CD14-positive monocyte (primary cell): ENCODE results near the gene KRTCAP3. TPM values are rescaled to one million over a fixed set of nuclear protein-coding genes. Genes with fewer than 3 reads are reported as not detected.
A peak's percentile ranks its signal among the peaks of the same experiment; 100 is the strongest.

Experiments used
- DNase-seq, 3 donors: peaks; one replicate each; pipeline ENCODE4 v3.0.0-alpha.2; 2011 to 2022
- H2AFZ ChIP-seq: 2 replicates; pipeline ENCODE4 v1.6.0; 2012; ENCODE audit warnings: mild to moderate bottlenecking, low read depth, low read length, inconsistent platforms; ENCODE audit not compliant: insufficient read depth, poor library complexity, severe bottlenecking
- H3K27ac ChIP-seq, 2 donors: 1 replicate in 1 of 2; 2 replicates in 1 of 2; pipeline ENCODE4 v1.5.1; 2012 to 2013; ENCODE audit warnings: low read length in 2 of 2, control low read depth in 1 of 2, inconsistent platforms in 1 of 2, low read depth in 1 of 2, mild to moderate bottlenecking in 1 of 2
- H3K27me3 ChIP-seq, 2 donors: one replicate each; pipeline versions ENCODE4 v1.6.0 to v1.6.1; 2011 to 2013; ENCODE audit warnings: low read length in 2 of 2; ENCODE audit not compliant: control insufficient read depth in 2 of 2, insufficient read depth in 2 of 2
- H3K36me3 ChIP-seq, 2 donors: replicated peaks in 1 of 2; 1 replicate in 1 of 2; 2 replicates in 1 of 2; pipeline versions ENCODE4 v1.5.1 to v1.6.1; 2012 to 2013; ENCODE audit warnings: low read length in 2 of 2, control low read depth in 1 of 2, inconsistent platforms in 1 of 2, mild to moderate bottlenecking in 1 of 2; ENCODE audit not compliant: insufficient read depth in 2 of 2, control insufficient read depth in 1 of 2
- H3K4me1 ChIP-seq, 2 donors: 1 replicate in 1 of 2; 2 replicates in 1 of 2; pipeline versions ENCODE4 v1.5.1 to v1.6.1; 2012 to 2013; ENCODE audit warnings: low read length in 2 of 2, control low read depth in 1 of 2, inconsistent platforms in 1 of 2, mild to moderate bottlenecking in 1 of 2, moderate library complexity in 1 of 2; ENCODE audit not compliant: insufficient read depth in 2 of 2, control insufficient read depth in 1 of 2
- H3K4me2 ChIP-seq: replicated peaks from 2 replicates; pipeline ENCODE3; 2012; ENCODE audit warnings: low read length, moderate library complexity, mild to moderate bottlenecking; ENCODE audit not compliant: poor library complexity, severe bottlenecking; ENCODE audit errors: extremely low read depth
- H3K4me3 ChIP-seq, 3 experiments: fragments of 200-600 bp in 1 of 3; sonication (generic) in 1 of 3; replicated peaks in 1 of 3; 1 replicate in 2 of 3; 2 replicates in 1 of 3; pipeline ENCODE4 v1.5.1; 2011 to 2013; ENCODE audit warnings: low read length in 3 of 3, mild to moderate bottlenecking in 3 of 3, control low read depth in 2 of 3, low read depth in 2 of 3, inconsistent platforms in 1 of 3, moderate library complexity in 1 of 3
- H3K79me2 ChIP-seq: 2 replicates; pipeline ENCODE4 v1.6.0; 2012; ENCODE audit warnings: mild to moderate bottlenecking, control low read depth, inconsistent platforms, low read length, moderate library complexity; ENCODE audit not compliant: insufficient read depth
- H3K9ac ChIP-seq: 2 replicates; pipeline ENCODE4 v1.6.0; 2017; ENCODE audit warnings: low read length, mild to moderate bottlenecking; ENCODE audit not compliant: insufficient read depth, poor library complexity, severe bottlenecking
- H3K9me3 ChIP-seq, 2 donors: replicated peaks in 1 of 2; 1 replicate in 1 of 2; 2 replicates in 1 of 2; pipeline versions ENCODE4 v1.5.1 to v1.6.1; 2012 to 2013; ENCODE audit warnings: low read length in 2 of 2, control low read depth in 1 of 2; ENCODE audit not compliant: control insufficient read depth in 1 of 2, insufficient read depth in 1 of 2
- H4K20me1 ChIP-seq: 2 replicates; pipeline ENCODE4 v1.6.0; 2012; ENCODE audit warnings: mild to moderate bottlenecking, low read length, control low read depth, moderate library complexity; ENCODE audit not compliant: insufficient read depth
- H3K27ac Mint-ChIP-seq, 7 donors: one replicate each; pipeline ENCODE4 v1.8.0; 2020; ENCODE audit warnings: mild to moderate bottlenecking in 7 of 7, mixed read lengths in 7 of 7, moderate library complexity in 6 of 7, inconsistent platforms in 2 of 7
- H3K27me3 Mint-ChIP-seq, 3 donors: one replicate each; pipeline ENCODE4 v1.8.0; 2021 to 2022; ENCODE audit warnings: low read depth in 3 of 3, mild to moderate bottlenecking in 3 of 3, mixed read lengths in 3 of 3, moderate library complexity in 3 of 3, inconsistent platforms in 1 of 3
- H3K36me3 Mint-ChIP-seq, 2 donors: one replicate each; pipeline ENCODE4 v1.8.0; 2020; ENCODE audit warnings: mixed read lengths in 2 of 2, inconsistent platforms in 1 of 2, mild to moderate bottlenecking in 1 of 2
- H3K4me1 Mint-ChIP-seq: one replicate; pipeline ENCODE4 v1.8.0; 2020; ENCODE audit warnings: mild to moderate bottlenecking, mixed read lengths
- H3K4me3 Mint-ChIP-seq, 2 donors: one replicate each; pipeline ENCODE4 v1.8.0; 2020; ENCODE audit warnings: mild to moderate bottlenecking in 2 of 2, mixed read lengths in 2 of 2, moderate library complexity in 1 of 2
- H3K9me3 Mint-ChIP-seq, 7 donors: one replicate each; pipeline ENCODE4 v1.8.0; 2020 to 2022; ENCODE audit warnings: mixed read lengths in 7 of 7, mild to moderate bottlenecking in 6 of 7, moderate library complexity in 6 of 7, inconsistent platforms in 2 of 7
- WGBS: methylation state at CpG from one replicate; pipeline ENCODE4 v1.1.5; 2013; ENCODE audit warnings: missing lambda C conversion rate; ENCODE audit not compliant: insufficient coverage; 5-methylcytosine and 5-hydroxymethylcytosine counted together
- intact Hi-C, 2 donors: fragments of 100-400 bp; cut with micrococcal nuclease; formaldehyde crosslinking; loops; one replicate each; pipeline versions ENCODE4 v1.15.0 to v1.15.1; 2023
- polyA plus RNA-seq, 3 donors: library from polyadenylated mRNA; depleted of rRNA in 1 of 3; unstranded in 2 of 3; stranded (reverse) in 1 of 3; fragments of 300-500 nt in 2 of 3; fragments of >200 nt in 1 of 3; fragmentation: Illumina TruSeq in 2 of 3; gene quantifications; 1 replicate in 2 of 3; 2 replicates in 1 of 3; pipeline ENCODE4 v1.2.3, GENCODE V29; 2012 to 2021
- TF ChIP-seq, protein P1 (sequence below): fragments of 200-600 bp; IDR thresholded peaks from one replicate; pipeline ENCODE4 v1.8.0; 2022; ENCODE audit warnings: antibody characterized with exemption, mild to moderate bottlenecking

The KRTCAP3 gene
- polyA plus RNA-seq, 3 donors, result 2.5 TPM; not detected in 2

DNA sequence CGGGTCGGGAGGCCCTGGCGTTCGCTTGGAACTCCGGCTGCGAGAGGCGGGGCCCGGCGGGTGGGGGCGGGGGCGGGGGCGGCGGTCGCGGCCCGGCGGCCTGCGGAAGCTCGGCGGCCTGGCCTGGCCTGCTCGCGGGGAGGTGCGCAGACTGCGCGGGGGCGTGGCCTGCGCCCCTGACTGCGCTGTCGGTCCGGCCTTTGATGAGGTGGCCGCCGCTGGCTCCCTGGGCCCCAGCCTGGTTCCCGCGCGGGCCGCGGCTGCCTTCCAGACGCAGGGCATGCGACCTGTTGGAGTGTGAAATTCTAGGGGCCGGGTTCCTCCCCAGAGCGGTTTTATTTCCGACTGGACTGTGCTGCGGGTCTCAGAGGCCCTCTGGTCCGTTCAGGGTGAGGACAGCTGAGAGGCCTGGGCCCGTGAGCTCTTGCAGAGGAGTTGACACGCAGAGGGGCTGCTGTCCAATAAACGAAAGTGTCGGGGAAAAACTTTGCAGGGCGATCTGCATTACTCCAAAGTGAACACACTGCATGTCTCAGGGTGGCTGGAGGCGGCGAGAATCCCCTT is 13.1 kb upstream of the KRTCAP3 start:
- Histone ChIP-seq H3K4me3 (peak overlapping the region; percentile 64 to 98 (median 73)), H2AFZ (peak overlapping the region; percentile 98), H3K4me1 (peaks cover 19 to 28% of the 10 kb centered on the region in 2 donors), H3K9ac (peak overlapping the region; percentile 94), H4K20me1 (peaks cover 51% of the 10 kb centered on the region), H3K4me2 (peak overlapping the region; percentile 96), H3K79me2 (peaks cover 51% of the 10 kb centered on the region), H3K27me3 (no peaks in the 10 kb centered on the region), H3K27ac (peak overlapping the region; percentile 81 to 89), H3K36me3 (peaks cover 12 to 18% of the 10 kb centered on the region in 2 donors), H3K9me3 (no peaks in the 10 kb centered on the region)
- Mint-ChIP-seq H3K27me3 (no peaks in the 10 kb centered on the region), H3K36me3 (peaks cover 16 to 24% of the 10 kb centered on the region in 2 donors), H3K9me3 (peaks cover 0 to 3% (median 0%) of the 10 kb centered on the region in 7 donors), H3K4me1 (peaks cover 29% of the 10 kb centered on the region), H3K4me3 (peak overlapping the region; percentile 96), H3K27ac (peak overlapping the region; percentile 90 to 95 (median 92))
- under 1% methylated on average over 43 of the region's 51 CpGs for WGBS
- peak; percentile 83 for DNase-seq
- TF ChIP-seq, protein P1, sequence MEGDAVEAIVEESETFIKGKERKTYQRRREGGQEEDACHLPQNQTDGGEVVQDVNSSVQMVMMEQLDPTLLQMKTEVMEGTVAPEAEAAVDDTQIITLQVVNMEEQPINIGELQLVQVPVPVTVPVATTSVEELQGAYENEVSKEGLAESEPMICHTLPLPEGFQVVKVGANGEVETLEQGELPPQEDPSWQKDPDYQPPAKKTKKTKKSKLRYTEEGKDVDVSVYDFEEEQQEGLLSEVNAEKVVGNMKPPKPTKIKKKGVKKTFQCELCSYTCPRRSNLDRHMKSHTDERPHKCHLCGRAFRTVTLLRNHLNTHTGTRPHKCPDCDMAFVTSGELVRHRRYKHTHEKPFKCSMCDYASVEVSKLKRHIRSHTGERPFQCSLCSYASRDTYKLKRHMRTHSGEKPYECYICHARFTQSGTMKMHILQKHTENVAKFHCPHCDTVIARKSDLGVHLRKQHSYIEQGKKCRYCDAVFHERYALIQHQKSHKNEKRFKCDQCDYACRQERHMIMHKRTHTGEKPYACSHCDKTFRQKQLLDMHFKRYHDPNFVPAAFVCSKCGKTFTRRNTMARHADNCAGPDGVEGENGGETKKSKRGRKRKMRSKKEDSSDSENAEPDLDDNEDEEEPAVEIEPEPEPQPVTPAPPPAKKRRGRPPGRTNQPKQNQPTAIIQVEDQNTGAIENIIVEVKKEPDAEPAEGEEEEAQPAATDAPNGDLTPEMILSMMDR, result no peak
- intact Hi-C loops, result loop anchor here (1.0 to 10.0 kb wide), 4 partner anchors 19 to 217 kb away; partner anchors contain the start of genes EIF2B4 (in 2 of the 2), SNX17 (in 2 of the 2), ZNF512 (in 2 of the 2) and ATRAID (in 1 of the 2)

DNA sequence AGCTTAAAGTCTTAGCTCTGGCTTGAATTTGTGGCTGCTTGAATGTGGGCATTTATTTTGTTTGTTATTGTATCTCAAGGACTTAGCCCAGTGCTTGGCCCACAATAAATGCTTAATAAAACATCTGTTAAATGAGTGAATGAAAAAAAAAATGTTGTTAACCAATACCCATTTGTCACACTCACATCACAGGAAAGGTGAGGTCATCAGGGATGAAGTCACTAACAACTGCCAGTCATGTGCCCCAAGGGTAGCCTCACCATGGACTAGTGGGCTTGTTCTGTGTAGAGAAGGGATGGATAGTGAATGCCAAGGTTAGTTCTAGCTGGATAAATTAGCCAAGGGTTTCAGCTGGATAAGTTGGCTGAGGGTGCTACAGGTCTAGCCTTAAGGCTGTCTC is 10.8 kb upstream of the KRTCAP3 start:
- Histone ChIP-seq H3K9me3 (no peaks in the 10 kb centered on the region), H3K27ac (peak overlapping the region in 1 of 2 donors; percentile 27), H3K4me2 (no peak overlapping the region), H3K36me3 (peaks cover 36 to 41% of the 10 kb centered on the region in 2 donors), H2AFZ (no peak overlapping the region), H3K4me3 (no peak overlapping the region), H3K79me2 (peaks cover 51% of the 10 kb centered on the region), H4K20me1 (peaks cover 74% of the 10 kb centered on the region), H3K27me3 (no peaks in the 10 kb centered on the region), H3K9ac (no peak overlapping the region), H3K4me1 (peaks cover 19 to 28% of the 10 kb centered on the region in 2 donors)
- Mint-ChIP-seq H3K27me3 (no peaks in the 10 kb centered on the region), H3K4me1 (peaks cover 29% of the 10 kb centered on the region), H3K4me3 (no peak overlapping the region), H3K27ac (peak overlapping the region in 6 of 7 donors; percentile 37 to 81 (median 60)), H3K36me3 (peaks cover 39 to 48% of the 10 kb centered on the region in 2 donors), H3K9me3 (peaks cover 0 to 3% (median 0%) of the 10 kb centered on the region in 7 donors)
- intact Hi-C loops, result no loop called here
- peak; percentile 20 to 73 (median 34) for DNase-seq
- TF ChIP-seq, protein P1, result no peak
